Measurements from ENCODE around the gene SCN1A. TPM values are rescaled to one million over a fixed set of nuclear protein-coding genes. Genes with fewer than 3 reads are reported as not detected.

Gene SCN1A
- polyA plus RNA-seq, 1 of the 3 experiments (the other 2 are of a cell fraction), result not detected

GRCh38 chr2:166135152-166135848 lies 7.5 kb upstream of the SCN1A start (continued):
- TF ChIP-seq TEAD4 (IDR thresholded peaks at IDR 0.05; ENCODE audit: borderline replicate concordance, insufficient read depth), result no peak
- TF ChIP-seq FOXJ3 (CRISPR knock-in tag; IDR thresholded peaks at IDR 0.05), result no peak
- TF ChIP-seq NRF1 (IDR thresholded peaks at IDR 0.05; ENCODE audit: low read depth, low read length), result no peak
- no peak for TF ChIP-seq JUND (IDR thresholded peaks at IDR 0.05)
- no peak for TF ChIP-seq TCF12 (IDR thresholded peaks at IDR 0.05)
- no peak for TF ChIP-seq RCOR1 (IDR thresholded peaks at IDR 0.05; ENCODE audit: low read length)
- TF ChIP-seq, protein P1, sequence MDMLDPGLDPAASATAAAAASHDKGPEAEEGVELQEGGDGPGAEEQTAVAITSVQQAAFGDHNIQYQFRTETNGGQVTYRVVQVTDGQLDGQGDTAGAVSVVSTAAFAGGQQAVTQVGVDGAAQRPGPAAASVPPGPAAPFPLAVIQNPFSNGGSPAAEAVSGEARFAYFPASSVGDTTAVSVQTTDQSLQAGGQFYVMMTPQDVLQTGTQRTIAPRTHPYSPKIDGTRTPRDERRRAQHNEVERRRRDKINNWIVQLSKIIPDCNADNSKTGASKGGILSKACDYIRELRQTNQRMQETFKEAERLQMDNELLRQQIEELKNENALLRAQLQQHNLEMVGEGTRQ (IDR thresholded peaks at IDR 0.05; ENCODE audit: borderline replicate concordance, low read depth, low read length), result no peak

DNA sequence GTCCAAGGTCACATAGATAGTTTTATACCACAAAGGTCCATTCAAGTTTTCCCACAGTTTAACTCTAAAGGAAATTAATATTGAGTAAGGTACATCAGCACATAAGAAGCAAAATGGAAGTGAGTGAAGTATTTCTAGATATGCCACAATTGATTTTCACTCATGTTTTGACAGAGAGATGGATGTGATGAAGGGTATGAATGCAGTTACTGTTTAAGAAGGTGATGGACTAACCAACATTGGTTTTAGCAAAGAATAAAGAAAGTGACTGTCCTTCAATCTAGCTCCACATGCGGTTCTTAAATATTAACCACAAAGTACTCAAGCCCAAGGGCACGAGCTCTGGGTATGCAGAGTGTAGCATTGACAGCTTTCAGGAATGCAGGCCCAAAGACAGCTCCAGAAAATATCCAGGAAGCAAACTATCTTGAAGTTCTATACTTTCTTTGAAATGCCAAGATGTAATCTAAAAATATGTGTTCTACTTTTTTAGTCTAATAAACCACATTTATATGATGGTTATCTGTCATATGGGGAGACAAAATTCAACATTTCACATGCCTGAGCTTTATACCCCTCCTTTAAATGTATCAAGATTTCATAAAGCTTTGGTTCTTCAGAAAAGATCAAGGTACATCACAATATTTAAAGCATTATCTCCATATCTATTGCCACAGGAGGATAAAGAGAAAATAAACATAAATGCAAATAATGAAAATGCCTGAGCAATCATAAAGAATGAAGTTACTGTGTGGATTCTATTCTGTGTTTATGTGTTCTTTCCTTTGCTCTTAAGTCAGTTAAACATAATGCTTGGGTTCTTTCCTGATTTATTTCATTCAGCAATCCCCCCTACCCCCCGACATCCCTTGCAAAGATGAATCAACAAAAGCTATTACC lies 6.7 kb upstream of the SCN1A start:
- Histone ChIP-seq H3F3A (replicated peaks; ENCODE audit: insufficient read depth) (no peaks in the 10 kb centered on the region), H3K9me3 (no peaks in the 10 kb centered on the region), H3K4me1 (ENCODE audit: control insufficient read depth in 1 of 2, insufficient read depth in 2 of 2, low read depth in 1 of 2, low read length in 1 of 2) (peaks cover 0 to 3% of the 10 kb centered on the region in 2 experiments; a peak in 2 of 4 replicates), H3K4me2 (no peak overlapping the region), H3K4me3 (ENCODE audit: low read depth in 2 of 2, low read length in 1 of 2) (no peak overlapping the region), H3K27me3 (ENCODE audit: insufficient read depth) (no peaks in the 10 kb centered on the region), H4K20me1 (ENCODE audit: insufficient read depth) (no peaks in the 10 kb centered on the region), H3K9ac (no peak overlapping the region), H3K9me2 (no peaks in the 10 kb centered on the region), H2AFZ (ENCODE audit: low read depth) (no peak overlapping the region), H3K36me3 (replicated peaks in 1 of 2; ENCODE audit: control insufficient read depth in 1 of 2, insufficient read depth in 2 of 2, low read length in 1 of 2) (no peaks in the 10 kb centered on the region), H3K79me2 (ENCODE audit: insufficient read depth) (no peaks in the 10 kb centered on the region), H3K27ac (ENCODE audit: low read depth in 2 of 2, low read length in 1 of 2) (no peak overlapping the region)
- CTCF ChIA-PET, result interaction anchor here (0.9 to 1.3 kb wide), 2 partner anchors 181 to 285 kb away, joined by 3 to 4 read pairs; partner anchors contain the start of gene TTC21B
- no peak for TF ChIP-seq RCOR1 (IDR thresholded peaks at IDR 0.05; ENCODE audit: low read length)
- TF ChIP-seq JUND (IDR thresholded peaks at IDR 0.05), result no peak
- TF ChIP-seq RXRA (IDR thresholded peaks at IDR 0.05; ENCODE audit: borderline replicate concordance, low read depth), result no peak
- TF ChIP-seq TEAD4 (IDR thresholded peaks at IDR 0.05; ENCODE audit: borderline replicate concordance, insufficient read depth), result no peak
- no peak for TF ChIP-seq RFX5 (IDR thresholded peaks at IDR 0.05; ENCODE audit: low read length)
- TF ChIP-seq GABPA (IDR thresholded peaks at IDR 0.05; ENCODE audit: low read depth), result no peak
- TF ChIP-seq ELF1 (IDR thresholded peaks at IDR 0.05), result no peak
- TF ChIP-seq GATA2 (CRISPR knock-in tag; IDR thresholded peaks at IDR 0.05), result no peak
- TF ChIP-seq, protein P2, sequence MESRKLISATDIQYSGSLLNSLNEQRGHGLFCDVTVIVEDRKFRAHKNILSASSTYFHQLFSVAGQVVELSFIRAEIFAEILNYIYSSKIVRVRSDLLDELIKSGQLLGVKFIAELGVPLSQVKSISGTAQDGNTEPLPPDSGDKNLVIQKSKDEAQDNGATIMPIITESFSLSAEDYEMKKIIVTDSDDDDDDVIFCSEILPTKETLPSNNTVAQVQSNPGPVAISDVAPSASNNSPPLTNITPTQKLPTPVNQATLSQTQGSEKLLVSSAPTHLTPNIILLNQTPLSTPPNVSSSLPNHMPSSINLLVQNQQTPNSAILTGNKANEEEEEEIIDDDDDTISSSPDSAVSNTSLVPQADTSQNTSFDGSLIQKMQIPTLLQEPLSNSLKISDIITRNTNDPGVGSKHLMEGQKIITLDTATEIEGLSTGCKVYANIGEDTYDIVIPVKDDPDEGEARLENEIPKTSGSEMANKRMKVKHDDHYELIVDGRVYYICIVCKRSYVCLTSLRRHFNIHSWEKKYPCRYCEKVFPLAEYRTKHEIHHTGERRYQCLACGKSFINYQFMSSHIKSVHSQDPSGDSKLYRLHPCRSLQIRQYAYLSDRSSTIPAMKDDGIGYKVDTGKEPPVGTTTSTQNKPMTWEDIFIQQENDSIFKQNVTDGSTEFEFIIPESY (IDR thresholded peaks at IDR 0.05; ENCODE audit: borderline replicate concordance, low read depth), result no peak
- TF ChIP-seq MEF2A (IDR thresholded peaks at IDR 0.05; ENCODE audit: borderline replicate concordance, low read depth), result no peak
- TF ChIP-seq, protein P3, sequence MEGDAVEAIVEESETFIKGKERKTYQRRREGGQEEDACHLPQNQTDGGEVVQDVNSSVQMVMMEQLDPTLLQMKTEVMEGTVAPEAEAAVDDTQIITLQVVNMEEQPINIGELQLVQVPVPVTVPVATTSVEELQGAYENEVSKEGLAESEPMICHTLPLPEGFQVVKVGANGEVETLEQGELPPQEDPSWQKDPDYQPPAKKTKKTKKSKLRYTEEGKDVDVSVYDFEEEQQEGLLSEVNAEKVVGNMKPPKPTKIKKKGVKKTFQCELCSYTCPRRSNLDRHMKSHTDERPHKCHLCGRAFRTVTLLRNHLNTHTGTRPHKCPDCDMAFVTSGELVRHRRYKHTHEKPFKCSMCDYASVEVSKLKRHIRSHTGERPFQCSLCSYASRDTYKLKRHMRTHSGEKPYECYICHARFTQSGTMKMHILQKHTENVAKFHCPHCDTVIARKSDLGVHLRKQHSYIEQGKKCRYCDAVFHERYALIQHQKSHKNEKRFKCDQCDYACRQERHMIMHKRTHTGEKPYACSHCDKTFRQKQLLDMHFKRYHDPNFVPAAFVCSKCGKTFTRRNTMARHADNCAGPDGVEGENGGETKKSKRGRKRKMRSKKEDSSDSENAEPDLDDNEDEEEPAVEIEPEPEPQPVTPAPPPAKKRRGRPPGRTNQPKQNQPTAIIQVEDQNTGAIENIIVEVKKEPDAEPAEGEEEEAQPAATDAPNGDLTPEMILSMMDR (IDR thresholded peaks at IDR 0.05), result no peak
- POLR2A ChIA-PET, result no interaction called here
- DNase-seq, result no peak
- WGBS (ENCODE audit: low lambda C conversion rate), result 61% methylated on average over 3 of the region's 3 CpGs

Data from SK-N-SH (cell line).